Ishikawa (cell line): ENCODE data around the gene GNG7.

ENCODE experiments used
- CEBPB ChIP-seq: IDR thresholded peaks from 2 replicates; pipeline ENCODE4 v1.6.1; 2012
- CREB1 ChIP-seq: IDR thresholded peaks from 2 replicates; pipeline ENCODE4 v1.6.1; 2012; ENCODE audit warnings: low read depth
- EGR1 ChIP-seq: IDR thresholded peaks from 2 replicates; pipeline ENCODE4 v1.6.1; 2012
- EP300 ChIP-seq: IDR thresholded peaks from 2 replicates; pipeline ENCODE4 v1.6.1; 2012; ENCODE audit warnings: borderline replicate concordance
- FOXM1 ChIP-seq: IDR thresholded peaks from 2 replicates; pipeline ENCODE4 v1.6.1; 2012; ENCODE audit warnings: low read depth, borderline replicate concordance
- MAX ChIP-seq: IDR thresholded peaks from 2 replicates; pipeline ENCODE4 v1.6.1; 2012
- NFIC ChIP-seq: IDR thresholded peaks from 2 replicates; pipeline ENCODE4 v1.6.1; 2012
- RAD21 ChIP-seq: IDR thresholded peaks from 2 replicates; pipeline ENCODE4 v1.6.1; 2012; ENCODE audit warnings: low read depth
- REST ChIP-seq: IDR thresholded peaks from 2 replicates; pipeline ENCODE4 v1.6.1; 2012; ENCODE audit warnings: low read depth, mild to moderate bottlenecking
- TAF1 ChIP-seq: IDR thresholded peaks from 2 replicates; pipeline ENCODE4 v1.6.1; 2012; ENCODE audit warnings: low read depth, mild to moderate bottlenecking
- TCF12 ChIP-seq: IDR thresholded peaks from 2 replicates; pipeline ENCODE4 v1.6.1; 2012; ENCODE audit warnings: low read depth
- TEAD4 ChIP-seq: IDR thresholded peaks from 2 replicates; pipeline ENCODE4 v1.6.1; 2012
- YY1 ChIP-seq: IDR thresholded peaks from 2 replicates; pipeline ENCODE4 v1.6.1; 2012; ENCODE audit warnings: low read depth
- ZBTB7A ChIP-seq: IDR thresholded peaks from 2 replicates; pipeline ENCODE4 v1.6.1; 2012; ENCODE audit warnings: low read depth
- TF ChIP-seq, protein P1 (sequence below): IDR thresholded peaks from 2 replicates; pipeline ENCODE4 v1.6.1; 2012

GNG7 gene

GRCh38 chr19:2527171-2527570 lies 175.3 kb downstream of the GNG7 start:
- TF ChIP-seq, protein P1, sequence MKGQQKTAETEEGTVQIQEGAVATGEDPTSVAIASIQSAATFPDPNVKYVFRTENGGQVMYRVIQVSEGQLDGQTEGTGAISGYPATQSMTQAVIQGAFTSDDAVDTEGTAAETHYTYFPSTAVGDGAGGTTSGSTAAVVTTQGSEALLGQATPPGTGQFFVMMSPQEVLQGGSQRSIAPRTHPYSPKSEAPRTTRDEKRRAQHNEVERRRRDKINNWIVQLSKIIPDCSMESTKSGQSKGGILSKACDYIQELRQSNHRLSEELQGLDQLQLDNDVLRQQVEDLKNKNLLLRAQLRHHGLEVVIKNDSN, result no peak
- TF ChIP-seq TAF1 (no peak), EP300 (no peak), MAX (no peak), REST (no peak), NFIC (no peak), EGR1 (no peak), ZBTB7A (no peak), CEBPB (no peak), YY1 (no peak), TCF12 (no peak), FOXM1 (no peak), RAD21 (no peak), TEAD4 (no peak), CREB1 (no peak)

DNA sequence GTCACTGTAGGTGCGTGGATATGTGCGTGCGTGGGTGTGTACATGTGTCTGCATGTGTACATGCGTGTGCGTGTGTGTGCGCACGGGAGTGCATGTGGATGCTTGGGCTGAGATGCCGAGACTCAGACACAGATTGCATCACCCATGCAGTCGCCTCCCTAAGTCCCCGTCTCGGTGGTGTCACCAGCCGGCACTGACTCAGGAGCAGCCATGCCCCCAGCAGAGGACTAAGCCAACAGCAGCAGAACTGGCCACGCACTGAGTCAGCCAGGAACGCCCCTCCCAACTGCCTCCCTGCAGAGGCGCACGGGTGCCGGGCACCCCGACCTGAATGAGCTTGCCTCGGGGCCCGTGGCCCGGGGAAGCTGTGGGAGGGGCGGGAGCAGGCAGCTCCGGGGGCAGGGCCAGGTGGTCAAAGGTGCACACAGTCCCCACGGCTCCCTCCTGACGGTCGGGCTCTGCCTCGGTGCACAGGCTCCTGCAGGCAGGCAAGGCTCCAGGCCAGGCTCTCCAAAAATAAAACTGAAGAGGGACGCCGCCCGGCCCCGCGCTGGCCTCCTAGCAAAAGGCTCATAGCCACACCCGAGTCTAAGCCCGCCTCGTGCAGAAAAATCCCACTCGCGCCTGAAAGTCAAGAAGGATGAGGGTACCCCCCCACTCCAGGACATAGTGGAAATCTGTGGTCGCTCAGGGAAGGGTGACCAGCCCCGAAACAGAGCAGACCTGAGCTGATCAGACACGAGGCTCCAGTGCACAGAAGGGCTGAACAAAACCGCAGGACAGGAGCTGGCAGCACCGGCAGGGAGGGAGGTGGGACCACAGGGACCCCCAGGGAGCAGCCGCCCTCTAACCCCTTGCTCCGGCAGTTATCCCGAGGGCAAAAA lies 177.4 kb downstream of the GNG7 start:
- TF ChIP-seq REST (no peak), TEAD4 (peak; percentile 46), EP300 (peak; percentile 54; the same call in 1 of the 2 replicates), NFIC (peak; percentile 59; the same call in 1 of the 2 replicates), YY1 (peak; percentile 63; the same call in 1 of the 2 replicates), TAF1 (no peak), MAX (peak; percentile 36; the same call in 1 of the 2 replicates), EGR1 (no peak), CREB1 (no peak), CEBPB (peak; percentile 83), TCF12 (peak; percentile 76; the same call in 1 of the 2 replicates), RAD21 (0 out of 2 replicates have a peak, but pooled peaks have one; percentile 6), ZBTB7A (peak; percentile 69)
- TF ChIP-seq, protein P1, result no peak

- TF ChIP-seq, protein P1, result no peak
- no peak for TF ChIP-seq YY1
- TF ChIP-seq RAD21, result no peak
- no peak for TF ChIP-seq EP300
- TF ChIP-seq CREB1, result no peak
- TF ChIP-seq FOXM1, result no peak
- TF ChIP-seq NFIC, result no peak
- no peak for TF ChIP-seq EGR1
- TF ChIP-seq TAF1, result no peak
- no peak for TF ChIP-seq REST
- TF ChIP-seq TCF12, result no peak
- TF ChIP-seq CEBPB, result no peak
- TF ChIP-seq ZBTB7A, result no peak
- TF ChIP-seq TEAD4, result no peak
- no peak for TF ChIP-seq MAX
Measured at GRCh38 chr19:2524361-2524839, 178.1 kb downstream of the GNG7 start.
